GM12878 (cell line): ENCODE measurements around the gene TSNAX. TPM values are rescaled to one million over a fixed set of nuclear protein-coding genes. Genes with fewer than 3 reads are reported as not detected.

Experiments
- ASH2L ChIP-seq: fragments of 300-600, 200-600 bp; sonication (generic); IDR thresholded peaks from 2 replicates; pipeline ENCODE4 v1.6.1; 2017; ENCODE audit warnings: low read depth, mild to moderate bottlenecking, borderline replicate concordance
- BACH1 ChIP-seq: fragments of 450-650 bp; IDR thresholded peaks from 2 replicates; pipeline ENCODE4 v1.6.1; 2017; ENCODE audit warnings: mild to moderate bottlenecking, borderline replicate concordance
- ESRRA ChIP-seq: IDR thresholded peaks from 2 replicates; pipeline ENCODE4 v1.6.1; 2012; ENCODE audit warnings: mild to moderate bottlenecking, low read length, improper control_type of control experiment
- EZH2 ChIP-seq: IDR thresholded peaks from 2 replicates; pipeline ENCODE4 v1.6.1; 2012; ENCODE audit warnings: low read depth, mild to moderate bottlenecking, control low read depth, inconsistent platforms, low read length, borderline replicate concordance; ENCODE audit not compliant: control insufficient read depth
- FOXM1 ChIP-seq: IDR thresholded peaks from 2 replicates; pipeline ENCODE4 v1.6.1; 2012; ENCODE audit warnings: low read depth, mild to moderate bottlenecking, inconsistent platforms, low read length, moderate library complexity
- GATAD2B ChIP-seq: fragments of 450-650 bp; conservative IDR thresholded peaks from 2 replicates; pipeline ENCODE4 v1.6.1; 2017; ENCODE audit warnings: low read depth, mild to moderate bottlenecking, moderate library complexity
- MTA2 ChIP-seq: fragments of 450-650 bp; IDR thresholded peaks from 2 replicates; pipeline ENCODE4 v1.6.1; 2016; ENCODE audit warnings: low read depth, mild to moderate bottlenecking, moderate library complexity
- NBN ChIP-seq: fragments of 450-650 bp; IDR thresholded peaks from 2 replicates; pipeline ENCODE4 v1.6.1; 2016
- NFYA ChIP-seq: IDR thresholded peaks from 2 replicates; pipeline ENCODE4 v1.6.1; 2011; ENCODE audit warnings: low read depth, mild to moderate bottlenecking, low read length, improper control_type of control experiment, borderline replicate concordance
- POLR2A ChIP-seq: IDR thresholded peaks from 2 replicates; pipeline ENCODE4 v1.6.1; 2011; ENCODE audit warnings: low read depth, mild to moderate bottlenecking, low read length
- POLR2AphosphoS2 ChIP-seq: IDR thresholded peaks from 2 replicates; pipeline ENCODE4 v1.6.1; 2011; ENCODE audit warnings: low read depth, mild to moderate bottlenecking, low read length, improper control_type of control experiment, moderate library complexity
- SIN3A ChIP-seq: IDR thresholded peaks from 2 replicates; pipeline ENCODE4 v1.6.1; 2012; ENCODE audit warnings: low read depth, low read length, improper control_type of control experiment
- polyA plus RNA-seq, 11 experiments: library from polyadenylated mRNA; depleted of rRNA in 4 of 11; unstranded in 6 of 11; stranded (reverse) in 5 of 11; fragments of >200 nt; fragmentation: Nextera tagmentation in 4 of 11; fragmentation: Illumina TruSeq in 1 of 11; extraction: Ambion mirVana in 4 of 11; extraction: Trizol in 1 of 11; gene quantifications; 1 replicate in 1 of 11; 2 replicates in 10 of 11; pipeline versions ENCODE4 v1.2.1 to v1.2.3, GENCODE V29; 2011 to 2016; ENCODE audit warnings: inconsistent platforms in 2 of 11, missing spikeins in 2 of 11, low read depth in 1 of 11
- total RNA-seq, 4 experiments: library from RNA; depleted of rRNA in 3 of 4; stranded (reverse); fragments of >200 nt in 3 of 4; fragmentation: Illumina TruSeq in 1 of 4; extraction: Trizol in 1 of 4; gene quantifications; 2 replicates each; pipeline versions ENCODE4 v1.2.1 to v1.2.3, GENCODE V29; 2013 to 2021
- TF ChIP-seq, protein P1 (sequence below): fragments of 450-650 bp; formaldehyde crosslinking; IDR thresholded peaks from 2 replicates; pipeline ENCODE4 v1.5.0; 2022; ENCODE audit warnings: mild to moderate bottlenecking, missing genetic modification characterization
- TF ChIP-seq, protein P2 (sequence below): IDR thresholded peaks from 2 replicates; pipeline ENCODE4 v1.6.1; 2011; ENCODE audit warnings: low read depth, low read length, improper control_type of control experiment, borderline replicate concordance
- TF ChIP-seq, protein P3 (sequence below): IDR thresholded peaks from 2 replicates; pipeline ENCODE4 v1.6.1; 2011; ENCODE audit warnings: borderline replicate concordance, low read depth, mild to moderate bottlenecking, moderate library complexity, low read length; ENCODE audit not compliant: insufficient read depth, poor library complexity, severe bottlenecking
- TF ChIP-seq, protein P4 (sequence below): fragments of 450-650 bp; formaldehyde crosslinking; IDR thresholded peaks from 2 replicates; pipeline ENCODE4 v1.4.0; 2022; ENCODE audit warnings: mild to moderate bottlenecking, moderate library complexity
- TF ChIP-seq, protein P5 (sequence below): IDR thresholded peaks from 2 replicates; pipeline ENCODE4 v1.6.1; 2011; ENCODE audit warnings: mild to moderate bottlenecking, low read depth, low read length, moderate library complexity; ENCODE audit not compliant: insufficient replicate concordance

TSNAX gene
- total and polyA plus RNA-seq, 10 of the 15 experiments (the other 5 are each of a cell fraction or from before 2014, with no cell fraction given), result 24.8 to 49.7 (median 35.6) TPM

DNA sequence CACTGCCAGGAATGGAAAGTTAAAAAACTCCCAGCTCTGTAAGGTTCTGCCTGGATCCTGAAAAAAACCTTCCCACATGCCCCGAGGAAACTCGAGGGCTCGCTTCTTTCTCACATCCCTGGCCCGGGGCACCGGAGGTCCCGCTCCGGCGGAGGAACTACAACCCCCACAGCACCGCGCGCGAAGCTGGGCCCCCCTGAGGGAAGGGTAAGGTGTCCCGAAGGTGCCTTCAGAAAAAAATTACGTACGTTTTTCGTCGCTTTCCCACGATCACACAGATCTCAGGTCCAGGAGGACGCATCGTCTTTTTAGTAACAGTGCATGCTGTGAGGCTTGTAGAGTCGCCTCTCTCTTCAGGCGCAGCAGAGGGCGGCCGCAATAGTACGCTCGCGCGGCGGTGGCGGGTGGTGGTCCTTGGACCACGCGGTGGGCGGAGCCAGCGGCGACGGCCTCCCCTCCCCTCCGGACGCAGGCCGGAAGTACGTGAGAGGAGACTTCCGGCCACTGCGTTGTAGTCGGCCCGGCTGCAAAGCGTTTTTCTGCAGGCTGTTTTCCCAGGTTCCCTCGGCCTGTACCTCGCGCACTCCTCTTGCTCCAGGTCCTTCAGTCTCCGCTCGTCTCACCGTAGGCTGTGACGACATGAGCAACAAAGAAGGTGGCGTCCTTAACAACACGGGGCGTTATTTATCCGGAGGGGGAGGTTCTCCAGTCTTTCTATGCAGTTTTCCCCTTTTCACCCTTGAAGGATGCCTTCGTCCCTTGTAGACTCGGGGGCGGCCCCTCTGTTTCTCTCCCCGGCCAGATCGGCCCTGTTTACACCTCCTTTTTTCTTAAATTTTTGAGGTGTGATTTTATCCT lies at the start of gene TSNAX (continued):
- TF ChIP-seq, protein P1, sequence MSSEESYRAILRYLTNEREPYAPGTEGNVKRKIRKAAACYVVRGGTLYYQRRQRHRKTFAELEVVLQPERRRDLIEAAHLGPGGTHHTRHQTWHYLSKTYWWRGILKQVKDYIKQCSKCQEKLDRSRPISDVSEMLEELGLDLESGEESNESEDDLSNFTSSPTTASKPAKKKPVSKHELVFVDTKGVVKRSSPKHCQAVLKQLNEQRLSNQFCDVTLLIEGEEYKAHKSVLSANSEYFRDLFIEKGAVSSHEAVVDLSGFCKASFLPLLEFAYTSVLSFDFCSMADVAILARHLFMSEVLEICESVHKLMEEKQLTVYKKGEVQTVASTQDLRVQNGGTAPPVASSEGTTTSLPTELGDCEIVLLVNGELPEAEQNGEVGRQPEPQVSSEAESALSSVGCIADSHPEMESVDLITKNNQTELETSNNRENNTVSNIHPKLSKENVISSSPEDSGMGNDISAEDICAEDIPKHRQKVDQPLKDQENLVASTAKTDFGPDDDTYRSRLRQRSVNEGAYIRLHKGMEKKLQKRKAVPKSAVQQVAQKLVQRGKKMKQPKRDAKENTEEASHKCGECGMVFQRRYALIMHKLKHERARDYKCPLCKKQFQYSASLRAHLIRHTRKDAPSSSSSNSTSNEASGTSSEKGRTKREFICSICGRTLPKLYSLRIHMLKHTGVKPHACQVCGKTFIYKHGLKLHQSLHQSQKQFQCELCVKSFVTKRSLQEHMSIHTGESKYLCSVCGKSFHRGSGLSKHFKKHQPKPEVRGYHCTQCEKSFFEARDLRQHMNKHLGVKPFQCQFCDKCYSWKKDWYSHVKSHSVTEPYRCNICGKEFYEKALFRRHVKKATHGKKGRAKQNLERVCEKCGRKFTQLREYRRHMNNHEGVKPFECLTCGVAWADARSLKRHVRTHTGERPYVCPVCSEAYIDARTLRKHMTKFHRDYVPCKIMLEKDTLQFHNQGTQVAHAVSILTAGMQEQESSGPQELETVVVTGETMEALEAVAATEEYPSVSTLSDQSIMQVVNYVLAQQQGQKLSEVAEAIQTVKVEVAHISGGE, result no peak
- TF ChIP-seq, protein P2, sequence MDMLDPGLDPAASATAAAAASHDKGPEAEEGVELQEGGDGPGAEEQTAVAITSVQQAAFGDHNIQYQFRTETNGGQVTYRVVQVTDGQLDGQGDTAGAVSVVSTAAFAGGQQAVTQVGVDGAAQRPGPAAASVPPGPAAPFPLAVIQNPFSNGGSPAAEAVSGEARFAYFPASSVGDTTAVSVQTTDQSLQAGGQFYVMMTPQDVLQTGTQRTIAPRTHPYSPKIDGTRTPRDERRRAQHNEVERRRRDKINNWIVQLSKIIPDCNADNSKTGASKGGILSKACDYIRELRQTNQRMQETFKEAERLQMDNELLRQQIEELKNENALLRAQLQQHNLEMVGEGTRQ, result no peak
- TF ChIP-seq, protein P3, sequence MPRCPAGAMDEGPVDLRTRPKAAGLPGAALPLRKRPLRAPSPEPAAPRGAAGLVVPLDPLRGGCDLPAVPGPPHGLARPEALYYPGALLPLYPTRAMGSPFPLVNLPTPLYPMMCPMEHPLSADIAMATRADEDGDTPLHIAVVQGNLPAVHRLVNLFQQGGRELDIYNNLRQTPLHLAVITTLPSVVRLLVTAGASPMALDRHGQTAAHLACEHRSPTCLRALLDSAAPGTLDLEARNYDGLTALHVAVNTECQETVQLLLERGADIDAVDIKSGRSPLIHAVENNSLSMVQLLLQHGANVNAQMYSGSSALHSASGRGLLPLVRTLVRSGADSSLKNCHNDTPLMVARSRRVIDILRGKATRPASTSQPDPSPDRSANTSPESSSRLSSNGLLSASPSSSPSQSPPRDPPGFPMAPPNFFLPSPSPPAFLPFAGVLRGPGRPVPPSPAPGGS, result no peak
- TF ChIP-seq POLR2AphosphoS2, result peak; percentile 67
- TF ChIP-seq POLR2A, result peak; percentile 93
- TF ChIP-seq, protein P4, sequence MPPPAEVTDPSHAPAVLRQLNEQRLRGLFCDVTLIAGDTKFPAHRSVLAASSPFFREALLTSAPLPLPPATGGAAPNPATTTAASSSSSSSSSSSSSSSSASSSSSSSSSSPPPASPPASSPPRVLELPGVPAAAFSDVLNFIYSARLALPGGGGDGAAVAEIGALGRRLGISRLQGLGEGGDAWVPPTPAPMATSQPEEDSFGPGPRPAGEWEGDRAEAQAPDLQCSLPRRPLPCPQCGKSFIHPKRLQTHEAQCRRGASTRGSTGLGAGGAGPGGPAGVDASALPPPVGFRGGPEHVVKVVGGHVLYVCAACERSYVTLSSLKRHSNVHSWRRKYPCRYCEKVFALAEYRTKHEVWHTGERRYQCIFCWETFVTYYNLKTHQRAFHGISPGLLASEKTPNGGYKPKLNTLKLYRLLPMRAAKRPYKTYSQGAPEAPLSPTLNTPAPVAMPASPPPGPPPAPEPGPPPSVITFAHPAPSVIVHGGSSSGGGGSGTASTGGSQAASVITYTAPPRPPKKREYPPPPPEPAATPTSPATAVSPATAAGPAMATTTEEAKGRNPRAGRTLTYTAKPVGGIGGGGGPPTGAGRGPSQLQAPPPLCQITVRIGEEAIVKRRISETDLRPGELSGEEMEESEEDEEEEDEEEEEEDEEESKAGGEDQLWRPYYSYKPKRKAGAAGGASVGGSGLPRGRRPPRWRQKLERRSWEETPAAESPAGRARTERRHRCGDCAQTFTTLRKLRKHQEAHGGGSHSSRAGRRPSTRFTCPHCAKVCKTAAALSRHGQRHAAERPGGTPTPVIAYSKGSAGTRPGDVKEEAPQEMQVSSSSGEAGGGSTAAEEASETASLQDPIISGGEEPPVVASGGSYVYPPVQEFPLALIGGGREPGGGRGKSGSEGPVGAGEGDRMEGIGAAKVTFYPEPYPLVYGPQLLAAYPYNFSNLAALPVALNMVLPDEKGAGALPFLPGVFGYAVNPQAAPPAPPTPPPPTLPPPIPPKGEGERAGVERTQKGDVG (CRISPR knock-in tag), result no peak
- no peak for TF ChIP-seq NFYA
- peak; percentile 26; the same call in 1 of the 2 replicates for TF ChIP-seq SIN3A
- TF ChIP-seq, protein P5, sequence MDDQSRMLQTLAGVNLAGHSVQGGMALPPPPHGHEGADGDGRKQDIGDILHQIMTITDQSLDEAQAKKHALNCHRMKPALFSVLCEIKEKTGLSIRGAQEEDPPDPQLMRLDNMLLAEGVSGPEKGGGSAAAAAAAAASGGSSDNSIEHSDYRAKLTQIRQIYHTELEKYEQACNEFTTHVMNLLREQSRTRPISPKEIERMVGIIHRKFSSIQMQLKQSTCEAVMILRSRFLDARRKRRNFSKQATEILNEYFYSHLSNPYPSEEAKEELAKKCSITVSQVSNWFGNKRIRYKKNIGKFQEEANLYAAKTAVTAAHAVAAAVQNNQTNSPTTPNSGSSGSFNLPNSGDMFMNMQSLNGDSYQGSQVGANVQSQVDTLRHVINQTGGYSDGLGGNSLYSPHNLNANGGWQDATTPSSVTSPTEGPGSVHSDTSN, result no peak
- TF ChIP-seq ASH2L, result 0 out of 2 replicates have a peak, but pooled peaks have one; percentile 28
- TF ChIP-seq BACH1, result 0 out of 2 replicates have a peak, but pooled peaks have one; percentile 47
- TF ChIP-seq NBN, result peak; percentile 86; the same call in 1 of the 2 replicates
- TF ChIP-seq ESRRA, result 0 out of 2 replicates have a peak, but pooled peaks have one; percentile 11
- TF ChIP-seq MTA2, result no peak
- no peak for TF ChIP-seq EZH2
- no peak for TF ChIP-seq FOXM1
- TF ChIP-seq GATAD2B, result no peak; the same call in 1 of the 2 replicates
